Epithelial cell of proximal tubule (primary cell): ENCODE measurements around the gene DIS3L. TPM values are rescaled to one million over a fixed set of nuclear protein-coding genes. Genes with fewer than 3 reads are reported as not detected.

ENCODE experiments used
- DNase-seq: peaks from one replicate; pipeline ENCODE4 v3.0.0-alpha.2; 2011; ENCODE audit warnings: low read depth
- H3K4me3 ChIP-seq: 2 replicates; pipeline ENCODE4 v1.5.1; 2011; ENCODE audit warnings: low read depth, mild to moderate bottlenecking, low read length
- total RNA-seq: library from RNA; depleted of rRNA; stranded (reverse); fragments of >200 nt; gene quantifications from 2 replicates; pipeline ENCODE4 v1.2.3, GENCODE V29; 2015
- TF ChIP-seq, protein P1 (sequence below): conservative IDR thresholded peaks from 2 replicates; pipeline ENCODE4 v1.5.1; 2012; ENCODE audit warnings: low read depth, mild to moderate bottlenecking, low read length

DIS3L gene
- total RNA-seq, 1 donor from 2014 or later = 15.9 TPM

DNA sequence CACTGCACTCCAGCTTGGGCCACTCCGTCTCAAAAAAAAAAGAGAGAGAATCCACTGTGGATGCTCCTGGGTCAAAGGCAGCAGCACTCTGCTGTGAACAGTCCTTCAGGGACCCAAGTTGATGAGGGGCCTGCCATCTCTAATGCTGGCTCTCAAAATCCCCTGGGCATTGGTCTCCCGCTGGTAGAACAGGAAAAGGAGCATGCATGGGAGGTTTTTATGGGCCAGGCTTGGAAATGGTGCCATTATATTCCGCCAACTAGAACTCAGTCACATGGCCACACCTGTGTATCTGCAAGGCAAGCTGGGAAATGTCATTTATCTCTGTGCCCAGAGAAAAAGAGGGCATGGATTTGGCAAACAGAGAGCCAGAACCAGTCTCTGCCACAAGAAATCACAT lies 3.4 kb upstream of the DIS3L start:
- TF ChIP-seq, protein P1, sequence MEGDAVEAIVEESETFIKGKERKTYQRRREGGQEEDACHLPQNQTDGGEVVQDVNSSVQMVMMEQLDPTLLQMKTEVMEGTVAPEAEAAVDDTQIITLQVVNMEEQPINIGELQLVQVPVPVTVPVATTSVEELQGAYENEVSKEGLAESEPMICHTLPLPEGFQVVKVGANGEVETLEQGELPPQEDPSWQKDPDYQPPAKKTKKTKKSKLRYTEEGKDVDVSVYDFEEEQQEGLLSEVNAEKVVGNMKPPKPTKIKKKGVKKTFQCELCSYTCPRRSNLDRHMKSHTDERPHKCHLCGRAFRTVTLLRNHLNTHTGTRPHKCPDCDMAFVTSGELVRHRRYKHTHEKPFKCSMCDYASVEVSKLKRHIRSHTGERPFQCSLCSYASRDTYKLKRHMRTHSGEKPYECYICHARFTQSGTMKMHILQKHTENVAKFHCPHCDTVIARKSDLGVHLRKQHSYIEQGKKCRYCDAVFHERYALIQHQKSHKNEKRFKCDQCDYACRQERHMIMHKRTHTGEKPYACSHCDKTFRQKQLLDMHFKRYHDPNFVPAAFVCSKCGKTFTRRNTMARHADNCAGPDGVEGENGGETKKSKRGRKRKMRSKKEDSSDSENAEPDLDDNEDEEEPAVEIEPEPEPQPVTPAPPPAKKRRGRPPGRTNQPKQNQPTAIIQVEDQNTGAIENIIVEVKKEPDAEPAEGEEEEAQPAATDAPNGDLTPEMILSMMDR = no peak
- no peak for DNase-seq
- no peak overlapping the region for H3K4me3 ChIP-seq

DNA sequence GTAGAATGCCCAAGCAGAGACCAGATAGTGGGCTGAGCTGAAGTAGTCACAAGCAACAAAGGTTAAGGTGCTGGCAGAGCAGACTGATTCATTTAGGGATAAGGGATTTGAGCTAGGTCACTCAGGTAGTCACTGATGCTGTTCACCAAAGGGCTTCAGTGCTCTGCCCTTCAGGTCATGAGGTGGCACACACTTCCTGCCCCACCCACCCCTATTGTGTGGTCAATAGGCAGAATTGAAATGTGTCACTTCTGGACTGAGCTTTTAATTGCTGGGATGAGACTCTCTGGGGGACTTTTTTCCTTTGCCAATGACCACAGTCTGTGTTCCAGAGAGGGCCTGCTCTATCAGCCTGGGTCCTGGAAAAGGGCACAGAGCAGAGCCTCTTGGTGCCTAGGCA lies 2.9 kb upstream of the DIS3L start:
- H3K4me3 ChIP-seq = no peak overlapping the region
- TF ChIP-seq, protein P1 = no peak
- no peak for DNase-seq

DNA sequence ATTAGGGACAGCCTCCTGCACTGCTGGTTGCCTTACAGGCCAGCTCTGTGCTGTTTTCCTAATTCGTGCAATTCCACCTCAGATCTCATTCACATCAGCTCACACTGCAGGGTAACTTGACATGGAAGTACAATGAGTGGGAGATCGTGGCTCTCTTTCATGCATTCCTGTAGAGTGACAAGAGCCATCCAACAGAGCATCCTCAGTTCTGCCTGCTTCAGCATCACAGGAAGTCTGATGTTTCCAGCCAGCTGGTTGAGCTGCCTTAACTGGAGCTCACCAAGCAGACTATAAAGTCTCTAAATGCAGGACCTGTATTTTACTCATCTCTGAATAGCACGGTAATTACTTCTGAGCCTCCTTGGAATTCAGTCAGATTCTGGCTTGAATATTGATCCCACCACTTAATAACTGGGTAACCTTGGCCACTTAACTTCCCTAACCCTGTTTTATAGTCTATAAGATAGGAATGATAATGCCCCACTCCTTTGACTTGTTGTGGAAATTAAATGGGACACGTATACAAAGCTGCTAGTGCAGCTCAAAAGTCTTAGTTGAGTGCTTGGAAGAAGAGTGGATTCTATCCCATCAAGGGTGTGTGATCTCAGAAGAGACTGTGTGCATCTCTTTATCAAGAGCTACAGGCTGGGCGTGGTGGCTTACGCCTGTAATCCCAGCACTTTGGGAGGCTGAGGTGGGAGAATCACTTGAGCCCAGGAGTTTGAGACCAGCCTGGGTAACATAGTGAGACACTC lies 1.4 kb upstream of the DIS3L start:
- no peak overlapping the region for H3K4me3 ChIP-seq
- TF ChIP-seq, protein P1 = no peak
- no peak for DNase-seq

DNA sequence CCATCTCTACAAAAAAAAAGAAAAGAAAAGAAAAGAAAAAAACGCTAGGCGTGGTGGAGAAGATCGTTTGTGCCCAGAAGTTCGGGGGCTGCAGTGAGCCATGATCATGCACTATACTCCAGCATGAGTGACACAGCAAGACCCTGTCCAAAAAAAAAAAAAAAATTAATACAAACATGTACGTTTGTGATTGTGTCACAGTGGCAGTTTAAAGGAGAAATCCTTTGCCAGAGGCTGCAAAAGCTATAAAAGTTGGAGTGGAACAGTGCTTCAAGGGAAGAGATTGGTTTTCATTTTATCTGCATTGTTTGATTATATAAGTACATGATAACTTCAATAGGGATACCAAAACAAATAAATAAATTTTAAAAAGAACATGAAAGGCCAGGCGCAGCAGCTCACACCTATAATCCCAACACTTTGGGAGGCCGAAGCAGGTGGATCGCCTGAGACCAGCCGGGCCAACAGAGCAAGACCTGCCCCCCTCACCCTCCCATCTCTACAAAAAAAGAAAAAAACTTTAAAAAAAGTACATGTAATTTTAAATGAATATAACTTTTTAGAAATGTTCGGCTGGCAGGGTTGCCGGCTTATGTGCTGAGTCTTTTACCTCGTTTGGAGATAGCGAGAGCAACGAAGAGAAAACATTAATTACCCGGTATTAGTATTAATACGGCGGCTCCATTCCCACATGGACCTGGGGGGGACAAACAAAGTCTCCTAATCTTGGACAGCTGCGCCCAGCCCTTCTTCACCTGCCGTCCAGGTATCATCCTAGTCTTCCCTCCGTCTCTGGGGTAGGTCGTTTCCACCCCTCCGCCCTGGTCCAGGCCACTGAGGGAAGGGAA lies 573 bp upstream of the DIS3L start:
- DNase-seq = no peak
- TF ChIP-seq, protein P1 = no peak
- H3K4me3 ChIP-seq = peak overlapping the region; percentile 74

DNA sequence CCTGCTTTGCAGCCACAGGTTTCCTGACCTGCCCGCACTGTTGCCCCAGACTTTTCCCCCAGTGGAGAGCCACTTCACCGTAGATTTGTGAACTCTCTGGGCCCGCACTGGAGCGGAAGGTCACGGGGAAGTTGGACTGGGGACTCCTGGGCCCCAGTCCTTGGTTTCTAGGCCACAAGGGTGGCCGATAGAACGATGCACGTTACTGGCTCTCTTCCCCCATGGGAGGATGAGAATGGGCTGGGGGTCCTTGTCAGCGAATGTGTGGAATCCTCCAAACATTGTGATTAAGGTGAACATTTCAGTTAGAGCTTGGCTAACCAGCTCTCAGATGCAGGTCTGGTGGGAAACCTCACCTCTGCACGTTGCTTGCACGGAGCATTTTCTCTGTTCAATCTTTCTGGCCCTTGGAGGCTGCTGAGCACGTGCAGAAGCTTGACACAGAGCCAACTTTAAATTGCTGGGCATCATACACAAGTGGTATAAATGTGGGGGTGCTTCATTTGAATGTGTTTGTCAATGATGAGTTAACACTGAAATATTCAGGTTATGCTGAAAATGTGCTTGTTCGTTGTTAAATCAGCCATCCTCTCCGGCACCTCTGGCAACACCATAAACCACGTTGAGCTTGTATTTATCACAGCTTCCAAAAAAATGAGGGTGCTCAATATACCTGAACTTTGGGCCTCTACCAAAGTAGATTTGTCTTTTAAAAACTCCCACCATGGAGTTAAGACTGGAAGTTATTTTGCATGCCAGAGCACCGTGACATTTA lies 976 bp downstream of the DIS3L start:
- H3K4me3 ChIP-seq = peak overlapping the region; percentile 74
- TF ChIP-seq, protein P1 = no peak
- DNase-seq = peak; percentile 51

DNA sequence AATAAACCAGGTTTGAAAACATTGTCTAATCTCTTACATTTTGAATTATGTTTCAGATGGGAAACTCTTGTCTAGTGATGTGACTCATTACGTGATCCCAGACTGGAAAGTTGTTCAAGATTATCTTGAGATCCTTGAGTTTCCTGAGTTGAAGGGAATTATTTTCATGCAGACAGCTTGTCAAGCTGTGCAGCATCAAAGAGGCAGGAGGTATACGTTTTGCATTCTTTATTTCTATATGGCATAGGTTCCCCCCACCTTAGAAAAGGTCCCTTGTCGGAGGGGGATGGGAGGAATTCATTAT lies 1.5 kb downstream of the DIS3L start:
- TF ChIP-seq, protein P1 = no peak
- H3K4me3 ChIP-seq = peak overlapping the region; percentile 74
- DNase-seq = no peak
